ENCODE results near the gene DOCK9. TPM values are rescaled to one million over a fixed set of nuclear protein-coding genes. Genes with fewer than 3 reads are reported as not detected.

Gene DOCK9
- total RNA-seq, 1 experiment from 2014 or later = 30.5 TPM

- in situ Hi-C loops (cut with HindIII; ENCODE audit: low pct_unique_long_range_greater_than_20kb, low sequenced_read_pairs) = no loop called here
- intact Hi-C loops (cut with micrococcal nuclease; ENCODE audit: unreplicated experiment) = no loop called here
- CTCF ChIA-PET = no interaction called here
- H3K36me3 ChIP-seq (ENCODE audit: control insufficient read depth, insufficient read depth, low read length) = no peaks in the 10 kb centered on the region
- ATAC-seq (no peak), DNase-seq (ENCODE audit: low read depth, low spot score) (no peak)
- no peaks in the 10 kb centered on the region for H3K9me3 ChIP-seq (ENCODE audit: control insufficient read depth, insufficient read depth, low read depth, low read length)
- no peak overlapping the region for H3K27ac ChIP-seq (ENCODE audit: low read length)
- no TSS peak for BruUV-seq (replicated peaks)
- POLR2A ChIA-PET = interaction anchor here (0.6 kb wide), 1 partner anchor 823 kb away, joined by 4 read pairs; no protein-coding TSS in a partner anchor
- TF ChIP-seq CTCF (IDR thresholded peaks at IDR 0.05) (no peak), POLR2AphosphoS5 (IDR thresholded peaks at IDR 0.05; ENCODE audit: low read depth, low read length) (no peak), SIN3A (IDR thresholded peaks at IDR 0.05; ENCODE audit: borderline replicate concordance, insufficient read depth, low read depth, low read length) (no peak)
- peaks cover 14% of the 10 kb centered on the region for H3K4me1 ChIP-seq (ENCODE audit: control insufficient read depth, insufficient read depth, low read length)
- no peaks in the 10 kb centered on the region for H3K27me3 ChIP-seq (ENCODE audit: control insufficient read depth, insufficient read depth, low read length)
- H3K4me3 ChIP-seq (ENCODE audit: low read depth in 2 of 2, low read length in 2 of 2) = no peak overlapping the region
Observed at GRCh38 chr13:98972059-98972458, 5.8 kb downstream of the DOCK9 start.

GRCh38 chr13:98970330-98970729, 7.5 kb downstream of the DOCK9 start:
- Histone ChIP-seq H3K4me1 (ENCODE audit: control insufficient read depth, insufficient read depth, low read length) (peaks cover 11% of the 10 kb centered on the region), H3K36me3 (ENCODE audit: control insufficient read depth, insufficient read depth, low read length) (no peaks in the 10 kb centered on the region), H3K27me3 (ENCODE audit: control insufficient read depth, insufficient read depth, low read length) (no peaks in the 10 kb centered on the region), H3K9me3 (ENCODE audit: control insufficient read depth, insufficient read depth, low read depth, low read length) (no peaks in the 10 kb centered on the region), H3K4me3 (ENCODE audit: low read depth in 2 of 2, low read length in 2 of 2) (no peak overlapping the region), H3K27ac (ENCODE audit: low read length) (no peak overlapping the region)
- no peak for TF ChIP-seq TCF7L2 (IDR thresholded peaks at IDR 0.05; ENCODE audit: low read depth, low read length)
- intact Hi-C loops (cut with micrococcal nuclease; ENCODE audit: unreplicated experiment) = no loop called here
- POLR2A ChIA-PET = no interaction called here
- CTCF ChIA-PET = no interaction called here
- DNase-seq (ENCODE audit: low read depth, low spot score) (no peak), ATAC-seq (no peak)
- no TSS peak for BruUV-seq (replicated peaks)
- in situ Hi-C loops (cut with HindIII; ENCODE audit: low pct_unique_long_range_greater_than_20kb, low sequenced_read_pairs) = no loop called here

GRCh38 chr13:98967491-98967890, 10.4 kb downstream of the DOCK9 start:
- no TSS peak for BruUV-seq (replicated peaks)
- ATAC-seq = no peak
- no peak for DNase-seq (ENCODE audit: low read depth, low spot score)
- POLR2A ChIA-PET = no interaction called here
- intact Hi-C loops (cut with micrococcal nuclease; ENCODE audit: unreplicated experiment) (no loop called here), in situ Hi-C loops (cut with HindIII; ENCODE audit: low pct_unique_long_range_greater_than_20kb, low sequenced_read_pairs) (no loop called here)
- H3K9me3 ChIP-seq (ENCODE audit: control insufficient read depth, insufficient read depth, low read depth, low read length) = no peaks in the 10 kb centered on the region
- no peak overlapping the region for H3K4me3 ChIP-seq (ENCODE audit: low read depth in 2 of 2, low read length in 2 of 2)
- H3K27me3 ChIP-seq (ENCODE audit: control insufficient read depth, insufficient read depth, low read length) = no peaks in the 10 kb centered on the region
- no peak for TF ChIP-seq SIN3A (IDR thresholded peaks at IDR 0.05; ENCODE audit: borderline replicate concordance, insufficient read depth, low read depth, low read length)
- TF ChIP-seq TCF7L2 (IDR thresholded peaks at IDR 0.05; ENCODE audit: low read depth, low read length) = no peak
- no peak for TF ChIP-seq POLR2AphosphoS5 (IDR thresholded peaks at IDR 0.05; ENCODE audit: low read depth, low read length)
- no peak for TF ChIP-seq CTCF (IDR thresholded peaks at IDR 0.05)
- TF ChIP-seq, protein P1, sequence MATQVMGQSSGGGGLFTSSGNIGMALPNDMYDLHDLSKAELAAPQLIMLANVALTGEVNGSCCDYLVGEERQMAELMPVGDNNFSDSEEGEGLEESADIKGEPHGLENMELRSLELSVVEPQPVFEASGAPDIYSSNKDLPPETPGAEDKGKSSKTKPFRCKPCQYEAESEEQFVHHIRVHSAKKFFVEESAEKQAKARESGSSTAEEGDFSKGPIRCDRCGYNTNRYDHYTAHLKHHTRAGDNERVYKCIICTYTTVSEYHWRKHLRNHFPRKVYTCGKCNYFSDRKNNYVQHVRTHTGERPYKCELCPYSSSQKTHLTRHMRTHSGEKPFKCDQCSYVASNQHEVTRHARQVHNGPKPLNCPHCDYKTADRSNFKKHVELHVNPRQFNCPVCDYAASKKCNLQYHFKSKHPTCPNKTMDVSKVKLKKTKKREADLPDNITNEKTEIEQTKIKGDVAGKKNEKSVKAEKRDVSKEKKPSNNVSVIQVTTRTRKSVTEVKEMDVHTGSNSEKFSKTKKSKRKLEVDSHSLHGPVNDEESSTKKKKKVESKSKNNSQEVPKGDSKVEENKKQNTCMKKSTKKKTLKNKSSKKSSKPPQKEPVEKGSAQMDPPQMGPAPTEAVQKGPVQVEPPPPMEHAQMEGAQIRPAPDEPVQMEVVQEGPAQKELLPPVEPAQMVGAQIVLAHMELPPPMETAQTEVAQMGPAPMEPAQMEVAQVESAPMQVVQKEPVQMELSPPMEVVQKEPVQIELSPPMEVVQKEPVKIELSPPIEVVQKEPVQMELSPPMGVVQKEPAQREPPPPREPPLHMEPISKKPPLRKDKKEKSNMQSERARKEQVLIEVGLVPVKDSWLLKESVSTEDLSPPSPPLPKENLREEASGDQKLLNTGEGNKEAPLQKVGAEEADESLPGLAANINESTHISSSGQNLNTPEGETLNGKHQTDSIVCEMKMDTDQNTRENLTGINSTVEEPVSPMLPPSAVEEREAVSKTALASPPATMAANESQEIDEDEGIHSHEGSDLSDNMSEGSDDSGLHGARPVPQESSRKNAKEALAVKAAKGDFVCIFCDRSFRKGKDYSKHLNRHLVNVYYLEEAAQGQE (IDR thresholded peaks at IDR 0.05; ENCODE audit: insufficient read depth in 1 of 2, low read depth in 2 of 2, low read length in 1 of 2) = no peak
- no peaks in the 10 kb centered on the region for H3K36me3 ChIP-seq (ENCODE audit: control insufficient read depth, insufficient read depth, low read length)
- no peak overlapping the region for H3K27ac ChIP-seq (ENCODE audit: low read length)
- H3K4me1 ChIP-seq (ENCODE audit: control insufficient read depth, insufficient read depth, low read length) = peaks cover 5% of the 10 kb centered on the region
- CTCF ChIA-PET = no interaction called here

All from Panc1 (cell line).